Measurements from ENCODE around the gene CWF19L1. TPM values are rescaled to one million over a fixed set of nuclear protein-coding genes. Genes with fewer than 3 reads are reported as not detected.
"Not testable (repeated sequence)": the region's sequence is repeated elsewhere in the genome, so short reads cannot be mapped to it uniquely, and the experiment has no call there.

CWF19L1 gene
- total RNA-seq, 1 donor from 2014 or later = 18.1 TPM

DNA sequence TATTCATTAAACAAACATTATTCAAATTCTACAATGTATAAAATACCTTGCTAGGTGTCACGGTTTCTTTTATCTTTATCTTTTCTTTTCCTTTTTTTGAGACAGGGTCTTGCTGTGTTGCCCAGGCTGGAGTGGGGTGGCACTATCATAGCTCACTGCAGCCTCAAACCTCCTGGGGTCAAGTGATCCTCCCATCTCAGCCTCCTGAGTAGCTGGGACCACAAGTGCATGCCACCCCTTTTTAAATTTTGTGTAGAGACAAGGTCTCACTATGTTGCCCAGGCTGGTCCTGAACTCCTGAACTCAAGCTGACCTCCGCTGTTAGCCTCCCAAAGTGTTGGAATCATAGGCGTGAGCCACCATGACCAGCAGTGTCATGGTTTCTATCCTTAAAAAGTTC, 37.0 kb upstream of the CWF19L1 start:
- intact Hi-C loops (cut with DNase I) = no loop called here
- no peak overlapping the region for H3K27ac ChIP-seq
- H3K36me3 ChIP-seq = no peaks in the 10 kb centered on the region
- ATAC-seq (no peak), DNase-seq (no peak)
- no peak overlapping the region for H3K4me3 ChIP-seq
- H3K4me1 ChIP-seq = no peaks in the 10 kb centered on the region
- H3K27me3 ChIP-seq (ENCODE audit: low read depth) = peaks cover 7% of the 10 kb centered on the region
- no peaks in the 10 kb centered on the region for H3K9me3 ChIP-seq
- no peak for TF ChIP-seq CTCF (IDR thresholded peaks at IDR 0.05)

- intact Hi-C loops (cut with DNase I) = no loop called here
- no peak for DNase-seq
- Histone ChIP-seq H3K9me3 (no peaks in the 10 kb centered on the region), H3K27me3 (ENCODE audit: low read depth) (peaks cover 7% of the 10 kb centered on the region), H3K27ac (no peak overlapping the region), H3K4me1 (no peaks in the 10 kb centered on the region), H3K36me3 (no peaks in the 10 kb centered on the region), H3K4me3 (no peak overlapping the region)
- TF ChIP-seq CTCF (IDR thresholded peaks at IDR 0.05) = peak; percentile 57
- no peak for ATAC-seq
Observed at GRCh38 chr10:100303724-100304319, 36.4 kb upstream of the CWF19L1 start.

GRCh38 chr10:100301123-100301522, 33.7 kb upstream of the CWF19L1 start:
- ATAC-seq; intact Hi-C loops (cut with DNase I); H3K27me3 ChIP-seq (ENCODE audit: low read depth); H3K27ac ChIP-seq; H3K4me1 ChIP-seq; H3K9me3 ChIP-seq; H3K36me3 ChIP-seq; DNase-seq; H3K4me3 ChIP-seq: not testable (repeated sequence)

GRCh38 chr10:100297242-100297641, 29.8 kb upstream of the CWF19L1 start:
- no peaks in the 10 kb centered on the region for H3K4me1 ChIP-seq
- H3K4me3 ChIP-seq = no peak overlapping the region
- no peak for DNase-seq
- no peak for TF ChIP-seq CTCF (IDR thresholded peaks at IDR 0.05)
- intact Hi-C loops (cut with DNase I) = no loop called here
- H3K9me3 ChIP-seq = no peaks in the 10 kb centered on the region
- H3K36me3 ChIP-seq = no peaks in the 10 kb centered on the region
- H3K27me3 ChIP-seq (ENCODE audit: low read depth) = no peaks in the 10 kb centered on the region
- ATAC-seq = no peak
- H3K27ac ChIP-seq = no peak overlapping the region

GRCh38 chr10:100293066-100293465, 25.6 kb upstream of the CWF19L1 start:
- intact Hi-C loops (cut with DNase I) = no loop called here
- Histone ChIP-seq H3K27ac (no peak overlapping the region), H3K27me3 (ENCODE audit: low read depth) (no peaks in the 10 kb centered on the region), H3K36me3 (no peaks in the 10 kb centered on the region), H3K9me3 (no peaks in the 10 kb centered on the region), H3K4me3 (no peak overlapping the region), H3K4me1 (no peaks in the 10 kb centered on the region)
- no peak for ATAC-seq
- no peak for TF ChIP-seq CTCF (IDR thresholded peaks at IDR 0.05)
- no peak for DNase-seq

GRCh38 chr10:100292300-100292699, 24.9 kb upstream of the CWF19L1 start:
- H3K27me3 ChIP-seq (ENCODE audit: low read depth); H3K4me3 ChIP-seq; intact Hi-C loops (cut with DNase I); H3K4me1 ChIP-seq; H3K36me3 ChIP-seq; H3K27ac ChIP-seq; H3K9me3 ChIP-seq: not testable (repeated sequence)
- ATAC-seq (peak; percentile 35 to 49), DNase-seq (peak; percentile 71)

GRCh38 chr10:100291356-100291755, 23.9 kb upstream of the CWF19L1 start:
- no peak overlapping the region for H3K27ac ChIP-seq
- ATAC-seq = no peak
- no peak for TF ChIP-seq CTCF (IDR thresholded peaks at IDR 0.05)

More at GRCh38 chr10:100291356-100291755, 23.9 kb upstream of the CWF19L1 start:
- Histone ChIP-seq H3K4me1 (peaks cover 6% of the 10 kb centered on the region), H3K27me3 (ENCODE audit: low read depth) (no peaks in the 10 kb centered on the region), H3K9me3 (no peaks in the 10 kb centered on the region), H3K36me3 (no peaks in the 10 kb centered on the region), H3K4me3 (no peak overlapping the region)
- intact Hi-C loops (cut with DNase I) = no loop called here
- DNase-seq = no peak
